GM12801 (cell line): ENCODE results near the gene CREBL2.

Experiments
- CTCF ChIP-seq: IDR thresholded peaks from one replicate; pipeline ENCODE4 v1.5.1; 2011; ENCODE audit warnings: control low read depth; ENCODE audit not compliant: insufficient read length; ENCODE audit errors: extremely low read depth

CREBL2 gene

GRCh38 chr12:12691549-12691948, 79.9 kb downstream of the CREBL2 start:
- no peak for TF ChIP-seq CTCF

GRCh38 chr12:12693111-12693671, 81.5 kb downstream of the CREBL2 start:
- no peak for TF ChIP-seq CTCF
